Measurements from ENCODE around the gene RCSD1.

GRCh38 chr1:167676916-167677848 lies 47.1 kb downstream of the RCSD1 start:
- TF ChIP-seq CTCF (IDR thresholded peaks at IDR 0.05), result no peak
- no peak for TF ChIP-seq POLR2A (IDR thresholded peaks at IDR 0.05)
